Measurements from ENCODE around the gene GBX2.

- TF ChIP-seq DPF2 (IDR thresholded peaks at IDR 0.05) (no peak), NFE2L1 (tag; IDR thresholded peaks at IDR 0.05; ENCODE audit: borderline replicate concordance, low read depth) (no peak), CHD2 (IDR thresholded peaks at IDR 0.05; ENCODE audit: low read depth, low read length) (no peak), ZNF24 (IDR thresholded peaks at IDR 0.05) (no peak), BRCA1 (IDR thresholded peaks at IDR 0.05) (no peak), BRCA1 (CRISPR knock-in tag; IDR thresholded peaks at IDR 0.05) (no peak), EP300 (IDR thresholded peaks at IDR 0.05; ENCODE audit: low read length) (no peak), POLR2A (conservative IDR thresholded peaks at IDR 0.05) (no peak), CBFA2T3 (IDR thresholded peaks at IDR 0.05) (no peak)
Observed at GRCh38 chr2:236161082-236161462, 7.1 kb downstream of the GBX2 start.

All from K562 (cell line).